ENCODE results near the gene IL1R2.

DNA sequence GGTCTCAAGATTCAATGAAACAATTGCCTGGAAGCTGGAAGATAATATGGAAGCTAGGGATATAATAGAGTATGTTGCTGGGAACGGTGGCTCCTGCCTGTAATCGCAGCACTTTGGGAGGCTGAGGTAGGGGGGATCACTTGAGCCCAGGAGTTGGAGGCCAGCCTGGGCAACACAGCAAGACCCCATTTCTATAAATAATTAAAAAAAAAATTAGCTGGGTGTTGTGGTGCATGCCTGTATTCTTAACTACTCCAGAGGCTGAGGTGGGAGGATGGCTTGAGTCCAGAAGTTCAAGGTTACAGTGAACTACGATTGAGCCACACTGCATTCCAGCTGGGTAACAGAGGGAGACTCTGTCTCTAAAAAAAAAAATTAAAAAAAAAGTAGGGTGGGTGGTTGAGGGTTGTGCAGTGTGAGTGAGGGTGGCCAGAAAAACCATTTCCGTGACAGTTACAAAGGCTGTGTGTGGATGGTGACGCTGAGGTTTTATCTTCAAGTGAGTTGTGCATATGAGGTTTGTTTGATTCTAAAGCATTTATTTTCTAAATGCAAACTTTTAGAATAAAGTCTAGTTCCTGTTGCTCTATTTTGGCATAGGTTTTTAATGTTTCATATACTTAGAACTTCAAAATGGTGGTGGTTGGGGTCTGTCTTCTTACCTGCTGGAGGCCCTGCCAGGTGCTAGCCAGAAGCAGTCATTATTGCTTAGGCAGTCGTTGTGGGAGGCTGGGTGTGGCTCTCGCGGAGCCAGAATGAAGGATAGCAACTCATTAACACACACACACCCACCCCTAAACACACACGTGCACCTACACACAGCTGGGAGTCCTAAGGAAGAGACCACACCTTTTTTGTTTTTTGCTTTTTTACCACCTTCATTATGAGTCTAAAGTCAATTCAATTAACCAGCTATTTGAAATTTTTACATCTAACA, 4.7 kb upstream of the IL1R2 start:
- TF ChIP-seq, protein P1, sequence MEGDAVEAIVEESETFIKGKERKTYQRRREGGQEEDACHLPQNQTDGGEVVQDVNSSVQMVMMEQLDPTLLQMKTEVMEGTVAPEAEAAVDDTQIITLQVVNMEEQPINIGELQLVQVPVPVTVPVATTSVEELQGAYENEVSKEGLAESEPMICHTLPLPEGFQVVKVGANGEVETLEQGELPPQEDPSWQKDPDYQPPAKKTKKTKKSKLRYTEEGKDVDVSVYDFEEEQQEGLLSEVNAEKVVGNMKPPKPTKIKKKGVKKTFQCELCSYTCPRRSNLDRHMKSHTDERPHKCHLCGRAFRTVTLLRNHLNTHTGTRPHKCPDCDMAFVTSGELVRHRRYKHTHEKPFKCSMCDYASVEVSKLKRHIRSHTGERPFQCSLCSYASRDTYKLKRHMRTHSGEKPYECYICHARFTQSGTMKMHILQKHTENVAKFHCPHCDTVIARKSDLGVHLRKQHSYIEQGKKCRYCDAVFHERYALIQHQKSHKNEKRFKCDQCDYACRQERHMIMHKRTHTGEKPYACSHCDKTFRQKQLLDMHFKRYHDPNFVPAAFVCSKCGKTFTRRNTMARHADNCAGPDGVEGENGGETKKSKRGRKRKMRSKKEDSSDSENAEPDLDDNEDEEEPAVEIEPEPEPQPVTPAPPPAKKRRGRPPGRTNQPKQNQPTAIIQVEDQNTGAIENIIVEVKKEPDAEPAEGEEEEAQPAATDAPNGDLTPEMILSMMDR (conservative IDR thresholded peaks at IDR 0.05 in 1 of 2, IDR thresholded peaks at IDR 0.05 in 1 of 2; ENCODE audit: low read depth in 1 of 2, low read length in 2 of 2), result no peak
- TF ChIP-seq EZH2 (IDR thresholded peaks at IDR 0.05; ENCODE audit: low read length, missing control alignments), result no peak
